NT2/D1 (cell line): ENCODE results near the gene SERPINB6.
"Not testable (repeated sequence)": the region's sequence is repeated elsewhere in the genome, so short reads cannot be mapped to it uniquely, and the experiment has no call there.

Source experiments
- DNase-seq: peaks from one replicate; pipeline ENCODE4 v3.0.0-alpha.2; 2011; ENCODE audit warnings: low read depth, low spot score
- H3K27me3 ChIP-seq: 2 replicates; pipeline ENCODE4 v1.6.0; 2011; ENCODE audit warnings: mild to moderate bottlenecking; ENCODE audit not compliant: insufficient read length, insufficient read depth
- H3K36me3 ChIP-seq: 2 replicates; pipeline ENCODE4 v1.6.1; 2011; ENCODE audit warnings: mild to moderate bottlenecking, low read length, mixed read lengths; ENCODE audit not compliant: insufficient read depth, insufficient read length
- H3K4me1 ChIP-seq: 2 replicates; pipeline ENCODE4 v1.5.1; 2011; ENCODE audit not compliant: insufficient read depth, insufficient read length
- H3K4me3 ChIP-seq: 2 replicates; pipeline ENCODE4 v1.5.1; 2011; ENCODE audit warnings: low read depth; ENCODE audit not compliant: insufficient read length
- H3K9ac ChIP-seq: 2 replicates; pipeline ENCODE4 v1.6.0; 2011; ENCODE audit warnings: low read depth; ENCODE audit not compliant: insufficient read length
- H3K9me3 ChIP-seq: 2 replicates; pipeline ENCODE4 v1.5.1; 2011; ENCODE audit warnings: mild to moderate bottlenecking, low read length; ENCODE audit not compliant: insufficient read depth
- SUZ12 ChIP-seq: IDR thresholded peaks from 2 replicates; pipeline ENCODE4 v1.6.1; 2011; ENCODE audit not compliant: insufficient read length, insufficient read depth; ENCODE audit errors: extremely low read depth
- YY1 ChIP-seq: IDR thresholded peaks from 2 replicates; pipeline ENCODE4 v1.6.1; 2011; ENCODE audit not compliant: insufficient read length, insufficient read depth
- ZNF274 ChIP-seq: IDR thresholded peaks from 2 replicates; pipeline ENCODE4 v1.6.1; 2011; ENCODE audit warnings: mild to moderate bottlenecking, low read depth, low read length

Gene SERPINB6

DNA sequence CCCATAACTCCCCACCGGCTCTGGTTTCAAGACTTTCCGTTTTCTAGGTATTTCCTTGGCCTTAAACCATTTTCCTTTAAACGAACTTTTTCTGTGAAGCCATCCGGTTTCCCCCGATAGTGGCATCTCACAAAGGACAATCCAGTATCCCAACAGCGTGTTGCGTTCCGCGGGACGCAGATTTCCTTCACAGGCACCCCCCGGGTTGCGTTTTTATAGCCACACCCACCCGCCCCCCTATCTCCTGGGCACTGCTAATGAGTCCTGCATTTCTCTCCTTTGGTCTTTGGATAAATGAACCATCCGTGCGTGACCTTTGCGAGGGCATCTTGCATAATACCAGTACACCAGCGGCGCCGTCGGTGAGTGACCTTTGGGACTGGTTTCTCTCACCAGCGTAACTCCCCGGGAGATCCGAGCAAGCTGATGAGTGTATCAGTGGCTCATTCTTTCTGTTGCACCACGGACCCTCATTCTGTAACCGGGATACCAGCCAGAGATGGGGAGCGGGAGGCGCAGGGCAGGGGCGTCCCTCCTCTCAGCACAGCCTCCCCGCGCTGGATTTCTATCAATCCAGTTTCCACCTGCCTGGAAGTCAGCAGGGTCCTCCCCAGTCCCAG, 27.7 kb upstream of the SERPINB6 start:
- H3K4me3 ChIP-seq: peak overlapping the region; percentile 39
- DNase-seq: no peak
- no peaks in the 10 kb centered on the region for H3K9me3 ChIP-seq
- no peak for TF ChIP-seq SUZ12
- no peak for TF ChIP-seq ZNF274
- TF ChIP-seq YY1: no peak
- peaks cover 9% of the 10 kb centered on the region for H3K27me3 ChIP-seq
- H3K4me1 ChIP-seq: peaks cover 5% of the 10 kb centered on the region
- peak overlapping the region; percentile 56 for H3K9ac ChIP-seq
- H3K36me3 ChIP-seq: peaks cover 3% of the 10 kb centered on the region

GRCh38 chr6:2998249-2998997, 27.1 kb upstream of the SERPINB6 start:
- not testable (repeated sequence) for H3K27me3 ChIP-seq, DNase-seq, H3K4me3 ChIP-seq, H3K9me3 ChIP-seq, H3K9ac ChIP-seq, H3K36me3 ChIP-seq, H3K4me1 ChIP-seq

DNA sequence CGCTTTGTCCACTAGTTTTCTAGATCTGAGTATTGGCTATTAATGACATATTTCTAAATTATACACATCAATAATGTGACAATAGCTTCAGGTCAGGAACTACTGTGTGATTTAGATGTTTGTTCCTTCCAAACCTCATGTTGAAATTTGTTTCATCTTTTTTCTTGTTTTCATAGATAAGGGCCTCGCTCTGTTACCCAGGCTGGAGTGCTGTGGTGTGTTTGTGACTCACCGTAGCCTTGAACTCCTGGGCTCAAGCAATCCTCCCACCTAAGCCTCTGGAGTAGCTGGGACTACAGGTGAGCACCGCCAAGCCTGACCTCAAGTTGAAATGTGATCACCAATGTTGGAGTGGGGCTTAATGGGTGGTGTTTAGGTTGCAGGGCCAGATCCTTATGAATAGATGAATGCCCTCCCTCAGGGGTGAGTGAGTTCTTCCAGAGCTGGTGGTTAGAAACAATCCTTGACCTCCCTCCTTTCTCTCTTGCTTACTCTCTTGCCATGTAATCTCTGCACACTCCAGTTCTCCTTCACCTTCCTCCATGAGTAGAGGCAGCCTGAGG, 22.5 kb upstream of the SERPINB6 start:
- H3K36me3 ChIP-seq: peaks cover 4% of the 10 kb centered on the region
- TF ChIP-seq ZNF274: no peak
- no peak for TF ChIP-seq SUZ12
- no peak for TF ChIP-seq YY1
- H3K4me3 ChIP-seq: no peak overlapping the region
- peaks cover 3% of the 10 kb centered on the region for H3K4me1 ChIP-seq
- H3K9ac ChIP-seq: no peak overlapping the region
- H3K9me3 ChIP-seq: no peaks in the 10 kb centered on the region
- H3K27me3 ChIP-seq: peaks cover 4% of the 10 kb centered on the region
- DNase-seq: no peak

GRCh38 chr6:2992330-2992979, 21.1 kb upstream of the SERPINB6 start:
- H3K27me3 ChIP-seq: no peaks in the 10 kb centered on the region
- no peak overlapping the region for H3K4me3 ChIP-seq
- no peak for DNase-seq
- peaks cover 4% of the 10 kb centered on the region for H3K36me3 ChIP-seq
- H3K9me3 ChIP-seq: no peaks in the 10 kb centered on the region
- TF ChIP-seq SUZ12 (no peak), YY1 (no peak), ZNF274 (no peak)
- H3K4me1 ChIP-seq: peaks cover 2% of the 10 kb centered on the region
- no peak overlapping the region for H3K9ac ChIP-seq

- H3K27me3 ChIP-seq: no peaks in the 10 kb centered on the region
- H3K9me3 ChIP-seq: no peaks in the 10 kb centered on the region
- H3K9ac ChIP-seq: no peak overlapping the region
- H3K4me3 ChIP-seq: no peak overlapping the region
- peaks cover 4% of the 10 kb centered on the region for H3K36me3 ChIP-seq
- peaks cover 5% of the 10 kb centered on the region for H3K4me1 ChIP-seq
- no peak for TF ChIP-seq SUZ12
- no peak for TF ChIP-seq YY1
- TF ChIP-seq ZNF274: no peak
- DNase-seq: no peak
Measured at GRCh38 chr6:2990932-2991506, 19.7 kb upstream of the SERPINB6 start.

DNA sequence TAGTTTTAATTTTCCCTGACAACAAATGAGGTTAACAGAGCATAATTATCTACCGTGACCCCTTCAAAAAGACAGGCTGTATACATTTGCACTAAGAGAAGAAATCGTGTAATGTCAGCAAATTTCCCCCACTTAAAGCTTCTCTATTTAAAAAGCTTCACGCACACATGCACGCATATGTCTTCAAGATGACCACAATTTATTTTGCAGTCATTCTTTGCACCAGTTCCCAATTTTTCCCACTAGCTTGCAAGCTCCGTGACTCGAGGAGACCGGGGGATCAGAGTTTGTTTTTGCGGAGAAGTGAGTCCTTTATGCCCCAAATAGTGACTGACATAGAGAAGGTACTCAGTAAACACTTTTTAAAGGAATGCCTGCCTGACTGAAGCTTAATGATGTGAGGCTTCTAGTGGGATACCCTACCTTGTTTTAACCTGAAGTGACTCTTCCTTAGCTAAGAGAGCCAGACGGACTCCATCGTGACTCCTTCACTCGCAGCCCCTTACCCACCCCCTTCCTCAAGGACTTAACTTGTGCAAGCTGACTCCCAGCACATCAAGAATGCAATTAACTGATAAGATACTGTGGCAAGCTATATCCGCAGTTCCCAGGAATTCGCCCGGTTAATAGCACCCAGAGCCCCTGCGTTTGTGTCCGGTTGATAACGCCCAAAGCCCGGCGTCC, 19.0 kb upstream of the SERPINB6 start:
- DNase-seq: no peak
- Histone ChIP-seq H3K36me3 (peaks cover 4% of the 10 kb centered on the region), H3K27me3 (no peaks in the 10 kb centered on the region), H3K4me1 (peaks cover 5% of the 10 kb centered on the region), H3K9ac (peak overlapping the region; percentile 14), H3K4me3 (peak overlapping the region; percentile 72), H3K9me3 (no peaks in the 10 kb centered on the region)
- no peak for TF ChIP-seq ZNF274
- TF ChIP-seq YY1: no peak
- TF ChIP-seq SUZ12: no peak

- Histone ChIP-seq H3K4me3 (peak overlapping the region; percentile 72), H3K36me3 (peaks cover 4% of the 10 kb centered on the region), H3K9ac (peak overlapping the region; percentile 91), H3K4me1 (peaks cover 8% of the 10 kb centered on the region), H3K27me3 (no peaks in the 10 kb centered on the region), H3K9me3 (no peaks in the 10 kb centered on the region)
- TF ChIP-seq YY1: peak; percentile 81
- TF ChIP-seq SUZ12: no peak
- DNase-seq: peak; percentile 93
Measured at GRCh38 chr6:2989332-2990247, 18.2 kb upstream of the SERPINB6 start.
